ENCODE data around the gene E4F1.

The E4F1 gene

DNA sequence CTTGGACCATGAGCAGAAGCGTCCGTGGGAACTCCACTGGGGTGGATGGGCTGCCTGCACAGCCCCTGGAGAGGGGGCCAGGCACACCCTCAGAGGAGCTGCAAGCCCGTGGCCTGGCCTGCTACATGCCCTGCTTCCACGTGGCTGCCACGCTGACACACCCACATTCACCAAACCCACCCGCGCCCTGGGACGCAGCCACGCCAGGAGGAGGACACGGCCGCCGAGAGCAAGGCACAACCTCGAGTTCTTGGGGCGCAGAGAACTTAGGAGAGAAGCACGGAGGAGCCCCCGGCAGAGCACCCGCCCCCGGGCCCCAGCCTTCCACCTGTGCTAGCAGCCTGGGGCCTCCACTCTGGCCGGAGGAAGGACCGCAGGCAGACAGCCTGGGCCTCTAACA, 45.8 kb upstream of the E4F1 start:
- no peak for DNase-seq (ENCODE audit: extremely low read depth, low read depth)
- no peak overlapping the region for H3K4me3 ChIP-seq (replicated peaks; ENCODE audit: low read depth, low read length)
- TF ChIP-seq CTCF (IDR thresholded peaks at IDR 0.05; ENCODE audit: low read depth, low read length, missing control alignments), result no peak

DNA sequence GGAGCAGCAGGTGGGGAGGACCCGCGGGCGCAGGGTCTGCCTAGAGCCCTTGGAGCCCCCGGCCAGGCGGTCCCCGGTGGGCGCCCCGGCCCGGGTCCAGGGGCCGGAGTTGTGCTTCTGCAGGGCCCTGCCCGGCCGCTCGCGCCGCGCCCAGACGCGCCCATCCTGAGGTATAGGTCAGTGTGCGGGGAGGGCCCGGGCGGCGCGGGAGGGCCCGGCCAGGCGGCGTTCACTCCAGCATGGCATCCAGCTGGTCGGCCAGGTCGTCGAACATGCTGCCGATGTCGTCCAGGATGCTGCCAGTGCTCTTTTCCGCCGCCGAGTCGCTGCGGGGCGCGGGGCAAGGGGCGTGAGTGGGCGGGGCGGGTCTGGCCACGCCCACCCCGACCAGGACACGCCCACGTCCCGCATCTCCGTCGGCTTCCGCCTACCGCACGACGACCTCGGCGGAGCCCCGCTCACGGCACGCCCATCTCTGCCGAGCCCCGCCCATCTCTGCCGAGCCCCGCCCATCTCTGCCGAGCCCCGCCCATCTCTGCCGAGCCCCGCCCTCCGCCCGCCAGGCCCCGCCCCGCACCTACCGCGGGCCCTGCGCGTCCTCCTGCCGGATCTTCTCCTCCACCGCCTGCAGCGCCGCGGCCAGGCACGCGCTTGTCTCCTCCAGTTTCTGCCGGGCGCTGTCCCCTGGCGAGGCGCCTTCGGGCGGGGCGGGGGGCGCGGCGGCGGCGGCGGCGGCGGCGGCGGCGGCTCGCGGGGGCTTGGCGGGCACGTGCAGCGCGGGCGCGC, 44.9 kb upstream of the E4F1 start:
- H3K4me3 ChIP-seq (replicated peaks; ENCODE audit: low read depth, low read length), result no peak overlapping the region
- DNase-seq (ENCODE audit: extremely low read depth, low read depth), result no peak
- TF ChIP-seq CTCF (IDR thresholded peaks at IDR 0.05; ENCODE audit: low read depth, low read length, missing control alignments), result no peak

- no peak for TF ChIP-seq CTCF (IDR thresholded peaks at IDR 0.05; ENCODE audit: low read depth, low read length, missing control alignments)
- DNase-seq (ENCODE audit: extremely low read depth, low read depth), result no peak
- no peak overlapping the region for H3K4me3 ChIP-seq (replicated peaks; ENCODE audit: low read depth, low read length)
These were observed 44.3 kb upstream of the E4F1 start for GRCh38 chr16:2179107-2179501.

DNA sequence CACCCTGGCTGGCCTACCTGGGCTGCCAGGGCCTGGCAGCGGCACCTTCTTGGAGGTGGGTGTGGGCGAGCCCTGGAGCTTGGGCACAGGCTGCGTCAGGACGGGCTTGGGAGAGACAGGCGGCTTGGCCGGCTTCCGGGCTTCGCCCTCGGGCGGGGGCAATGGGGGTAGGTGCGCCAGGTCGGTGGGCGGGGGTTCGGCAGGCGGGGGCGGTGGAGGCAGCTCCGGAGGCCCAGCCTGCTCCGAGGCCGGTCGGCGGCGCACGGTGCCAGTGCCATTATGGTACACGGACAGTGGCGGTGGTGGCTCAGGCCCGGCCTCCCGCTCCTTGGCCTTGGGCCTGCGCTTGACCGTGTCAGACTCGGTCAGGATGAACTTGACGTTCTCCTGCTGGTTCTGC, 43.8 kb upstream of the E4F1 start:
- TF ChIP-seq CTCF (IDR thresholded peaks at IDR 0.05; ENCODE audit: low read depth, low read length, missing control alignments), result no peak
- no peak for DNase-seq (ENCODE audit: extremely low read depth, low read depth)
- H3K4me3 ChIP-seq (replicated peaks; ENCODE audit: low read depth, low read length), result no peak overlapping the region

- no peak for DNase-seq (ENCODE audit: extremely low read depth, low read depth)
- H3K4me3 ChIP-seq (replicated peaks; ENCODE audit: low read depth, low read length), result no peak overlapping the region
- TF ChIP-seq CTCF (IDR thresholded peaks at IDR 0.05; ENCODE audit: low read depth, low read length, missing control alignments), result no peak
These were observed 42.9 kb upstream of the E4F1 start for GRCh38 chr16:2180461-2180860.

GRCh38 chr16:2180962-2181923, 42.1 kb upstream of the E4F1 start:
- no peak for DNase-seq (ENCODE audit: extremely low read depth, low read depth)
- H3K4me3 ChIP-seq (replicated peaks; ENCODE audit: low read depth, low read length), result no peak overlapping the region
- no peak for TF ChIP-seq CTCF (IDR thresholded peaks at IDR 0.05; ENCODE audit: low read depth, low read length, missing control alignments)

Data from HFF-Myc (cell line).